SK-N-SH (cell line): ENCODE measurements around the gene HNRNPD.

ENCODE experiments used
- GABPA ChIP-seq: IDR thresholded peaks from 2 replicates; pipeline ENCODE4 v1.4.0; 2012; ENCODE audit warnings: low read depth, mild to moderate bottlenecking
- RCOR1 ChIP-seq: fragments of 150-350 bp; IDR thresholded peaks from 2 replicates; pipeline ENCODE4 v1.6.1; 2017; ENCODE audit warnings: antibody characterized with exemption, low read length
- SIN3A ChIP-seq: IDR thresholded peaks from 2 replicates; pipeline ENCODE4 v1.6.1; 2012; ENCODE audit warnings: low read depth, mild to moderate bottlenecking, low read length, moderate library complexity, borderline replicate concordance
- SMC3 ChIP-seq: IDR thresholded peaks from 2 replicates; pipeline ENCODE4 v1.6.1; 2012; ENCODE audit warnings: low read depth, low read length, improper control_type of control experiment
- TAF1 ChIP-seq: IDR thresholded peaks from 2 replicates; pipeline ENCODE4 v1.6.1; 2012; ENCODE audit warnings: low read depth, mild to moderate bottlenecking, low read length, moderate library complexity, borderline replicate concordance
- TEAD4 ChIP-seq: IDR thresholded peaks from 2 replicates; pipeline ENCODE4 v1.4.0; 2012; ENCODE audit warnings: mild to moderate bottlenecking, borderline replicate concordance; ENCODE audit not compliant: insufficient read depth
- TF ChIP-seq, protein P1 (sequence below): fragments of 200-600 bp; sonication (generic); IDR thresholded peaks from 2 replicates; pipeline ENCODE4 v1.6.1; 2017; ENCODE audit warnings: antibody characterized with exemption, mild to moderate bottlenecking, moderate library complexity
- TF ChIP-seq, protein P2 (sequence below): IDR thresholded peaks from 2 replicates; pipeline ENCODE4 v1.6.1; 2012; ENCODE audit warnings: mild to moderate bottlenecking, low read depth, low read length, moderate library complexity

GRCh38 chr4:82397527-82397926 is 23.7 kb upstream of the HNRNPD start:
- TF ChIP-seq, protein P1, sequence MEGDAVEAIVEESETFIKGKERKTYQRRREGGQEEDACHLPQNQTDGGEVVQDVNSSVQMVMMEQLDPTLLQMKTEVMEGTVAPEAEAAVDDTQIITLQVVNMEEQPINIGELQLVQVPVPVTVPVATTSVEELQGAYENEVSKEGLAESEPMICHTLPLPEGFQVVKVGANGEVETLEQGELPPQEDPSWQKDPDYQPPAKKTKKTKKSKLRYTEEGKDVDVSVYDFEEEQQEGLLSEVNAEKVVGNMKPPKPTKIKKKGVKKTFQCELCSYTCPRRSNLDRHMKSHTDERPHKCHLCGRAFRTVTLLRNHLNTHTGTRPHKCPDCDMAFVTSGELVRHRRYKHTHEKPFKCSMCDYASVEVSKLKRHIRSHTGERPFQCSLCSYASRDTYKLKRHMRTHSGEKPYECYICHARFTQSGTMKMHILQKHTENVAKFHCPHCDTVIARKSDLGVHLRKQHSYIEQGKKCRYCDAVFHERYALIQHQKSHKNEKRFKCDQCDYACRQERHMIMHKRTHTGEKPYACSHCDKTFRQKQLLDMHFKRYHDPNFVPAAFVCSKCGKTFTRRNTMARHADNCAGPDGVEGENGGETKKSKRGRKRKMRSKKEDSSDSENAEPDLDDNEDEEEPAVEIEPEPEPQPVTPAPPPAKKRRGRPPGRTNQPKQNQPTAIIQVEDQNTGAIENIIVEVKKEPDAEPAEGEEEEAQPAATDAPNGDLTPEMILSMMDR = no peak
- TF ChIP-seq TEAD4 (no peak), RCOR1 (no peak), GABPA (no peak), SIN3A (no peak), TAF1 (no peak), SMC3 (no peak)
- TF ChIP-seq, protein P2, sequence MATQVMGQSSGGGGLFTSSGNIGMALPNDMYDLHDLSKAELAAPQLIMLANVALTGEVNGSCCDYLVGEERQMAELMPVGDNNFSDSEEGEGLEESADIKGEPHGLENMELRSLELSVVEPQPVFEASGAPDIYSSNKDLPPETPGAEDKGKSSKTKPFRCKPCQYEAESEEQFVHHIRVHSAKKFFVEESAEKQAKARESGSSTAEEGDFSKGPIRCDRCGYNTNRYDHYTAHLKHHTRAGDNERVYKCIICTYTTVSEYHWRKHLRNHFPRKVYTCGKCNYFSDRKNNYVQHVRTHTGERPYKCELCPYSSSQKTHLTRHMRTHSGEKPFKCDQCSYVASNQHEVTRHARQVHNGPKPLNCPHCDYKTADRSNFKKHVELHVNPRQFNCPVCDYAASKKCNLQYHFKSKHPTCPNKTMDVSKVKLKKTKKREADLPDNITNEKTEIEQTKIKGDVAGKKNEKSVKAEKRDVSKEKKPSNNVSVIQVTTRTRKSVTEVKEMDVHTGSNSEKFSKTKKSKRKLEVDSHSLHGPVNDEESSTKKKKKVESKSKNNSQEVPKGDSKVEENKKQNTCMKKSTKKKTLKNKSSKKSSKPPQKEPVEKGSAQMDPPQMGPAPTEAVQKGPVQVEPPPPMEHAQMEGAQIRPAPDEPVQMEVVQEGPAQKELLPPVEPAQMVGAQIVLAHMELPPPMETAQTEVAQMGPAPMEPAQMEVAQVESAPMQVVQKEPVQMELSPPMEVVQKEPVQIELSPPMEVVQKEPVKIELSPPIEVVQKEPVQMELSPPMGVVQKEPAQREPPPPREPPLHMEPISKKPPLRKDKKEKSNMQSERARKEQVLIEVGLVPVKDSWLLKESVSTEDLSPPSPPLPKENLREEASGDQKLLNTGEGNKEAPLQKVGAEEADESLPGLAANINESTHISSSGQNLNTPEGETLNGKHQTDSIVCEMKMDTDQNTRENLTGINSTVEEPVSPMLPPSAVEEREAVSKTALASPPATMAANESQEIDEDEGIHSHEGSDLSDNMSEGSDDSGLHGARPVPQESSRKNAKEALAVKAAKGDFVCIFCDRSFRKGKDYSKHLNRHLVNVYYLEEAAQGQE = no peak
